ENCODE measurements around the gene GRIA3.

Gene GRIA3

GRCh38 chrX:123201720-123202119 is 17.6 kb downstream of the GRIA3 start:
- DNase-seq: no peak

- DNase-seq: no peak
These were observed 18.4 kb downstream of the GRIA3 start for GRCh38 chrX:123202523-123202922.

DNA sequence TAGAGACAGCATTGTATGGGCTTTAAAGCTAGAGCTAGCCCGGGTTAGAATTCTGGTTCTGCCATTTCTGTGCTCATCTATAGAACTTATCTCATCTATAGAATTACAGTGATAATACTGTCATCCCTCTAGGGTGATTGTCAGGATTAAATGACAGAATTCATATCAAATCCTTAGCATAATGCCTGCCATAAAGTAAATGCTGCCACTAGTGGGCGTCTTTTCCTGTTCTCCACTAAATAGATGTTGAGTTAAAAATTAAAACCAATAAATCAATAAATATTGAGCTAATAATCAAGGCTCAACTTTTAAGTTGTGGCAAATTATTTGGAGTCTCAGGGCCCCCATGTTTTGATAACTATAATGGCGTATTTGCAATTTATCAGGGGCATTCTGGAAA is 19.7 kb downstream of the GRIA3 start:
- DNase-seq: no peak

- no peak for DNase-seq
These were observed 22.1 kb downstream of the GRIA3 start for GRCh38 chrX:123206176-123206575.

DNA sequence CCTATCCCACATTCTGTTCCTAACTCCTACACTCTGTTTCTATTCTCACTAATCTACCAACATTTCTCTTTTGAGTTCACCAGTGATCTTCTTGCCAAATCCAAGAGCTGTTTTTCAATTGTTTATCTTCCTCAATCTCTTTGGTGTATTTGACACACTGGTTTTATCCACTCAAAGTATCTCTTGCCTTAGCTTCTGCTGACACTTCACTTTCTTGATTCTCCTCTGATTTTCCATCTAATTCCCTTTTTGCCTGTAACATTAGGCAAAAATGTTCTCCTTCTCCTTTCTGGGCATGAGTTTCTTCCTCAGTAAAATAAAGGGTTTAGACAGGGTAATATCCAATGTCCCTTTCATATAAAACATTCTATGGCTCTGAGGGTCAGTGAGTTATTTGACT is 26.2 kb downstream of the GRIA3 start:
- no peak for DNase-seq

DNA sequence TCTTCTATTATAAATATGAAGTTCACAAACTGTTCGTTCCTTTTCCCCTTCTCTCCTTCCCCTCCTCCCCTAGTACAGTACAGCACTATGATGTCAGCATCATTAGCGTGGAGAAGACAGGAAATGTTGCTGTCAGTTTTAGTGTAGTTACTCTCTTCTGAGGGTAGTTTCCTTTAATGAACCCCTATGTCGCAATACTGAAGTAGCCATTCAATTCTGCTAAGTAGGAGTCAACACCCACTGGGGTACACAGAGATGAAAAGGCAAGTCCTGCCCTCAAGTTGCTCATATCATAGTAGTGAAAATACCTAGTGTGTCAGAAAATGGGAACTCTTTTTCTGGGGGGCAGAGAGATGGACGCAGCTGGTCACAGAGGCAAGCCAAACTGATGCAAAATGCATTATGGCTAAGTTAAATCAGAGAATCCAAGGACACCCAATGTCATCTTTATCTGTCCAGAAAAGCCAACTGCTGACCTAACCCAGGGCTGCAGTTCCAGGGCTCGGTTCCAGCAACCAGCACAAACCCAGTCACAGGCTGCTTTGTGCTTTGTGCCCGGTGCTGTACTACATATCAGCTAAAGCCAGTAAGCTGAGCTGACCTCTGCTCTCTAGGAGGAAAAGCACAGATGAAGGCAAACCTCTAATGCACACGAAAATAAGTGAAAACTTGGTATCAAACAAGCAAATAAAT is 31.5 kb downstream of the GRIA3 start:
- DNase-seq: no peak

DNA sequence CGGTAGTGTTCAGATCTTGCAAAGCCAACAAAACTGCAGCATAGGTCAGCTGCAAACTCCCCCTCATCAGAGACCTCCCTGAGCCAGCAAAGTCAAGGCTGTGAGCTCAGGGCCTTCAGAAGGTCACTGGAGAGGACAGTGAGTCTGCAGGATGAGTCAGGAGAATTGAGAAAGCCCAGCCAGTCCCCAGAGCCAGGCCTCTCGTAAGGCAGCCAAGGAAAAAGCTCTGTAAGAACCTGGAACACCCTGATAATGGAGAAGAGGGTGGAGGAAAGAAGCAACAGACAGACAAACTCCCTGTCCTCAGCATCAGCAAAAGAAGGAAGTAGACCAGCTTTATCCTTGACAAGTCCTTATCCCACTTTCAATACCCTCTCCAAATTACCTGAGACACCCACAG is 33.0 kb downstream of the GRIA3 start:
- no peak for DNase-seq

- no peak for DNase-seq
These were observed 33.6 kb downstream of the GRIA3 start for GRCh38 chrX:123217728-123218127.

- DNase-seq: no peak
These were observed 35.8 kb downstream of the GRIA3 start for GRCh38 chrX:123219916-123220315.

DNA sequence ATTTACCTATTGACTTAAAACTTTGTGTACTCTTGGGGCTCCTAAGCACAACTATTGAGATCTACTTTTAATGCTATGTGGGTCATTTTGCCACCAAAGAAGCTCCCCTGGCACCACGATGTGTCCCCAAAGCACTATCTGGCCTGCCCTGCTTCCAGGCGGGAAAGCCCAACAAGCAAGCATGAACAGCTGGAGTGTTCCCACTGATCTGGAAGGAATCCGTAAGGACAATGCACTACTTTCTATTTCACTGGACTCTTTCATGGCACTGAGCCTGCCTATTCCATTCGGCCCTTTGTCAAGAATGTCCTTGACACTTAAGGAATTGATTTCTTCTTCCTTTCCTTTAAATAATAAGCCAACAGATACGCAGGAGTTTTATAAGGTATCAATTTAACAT is 38.8 kb downstream of the GRIA3 start:
- no peak for DNase-seq

- no peak for DNase-seq
These were observed 39.3 kb downstream of the GRIA3 start for GRCh38 chrX:123223409-123223808.

DNA sequence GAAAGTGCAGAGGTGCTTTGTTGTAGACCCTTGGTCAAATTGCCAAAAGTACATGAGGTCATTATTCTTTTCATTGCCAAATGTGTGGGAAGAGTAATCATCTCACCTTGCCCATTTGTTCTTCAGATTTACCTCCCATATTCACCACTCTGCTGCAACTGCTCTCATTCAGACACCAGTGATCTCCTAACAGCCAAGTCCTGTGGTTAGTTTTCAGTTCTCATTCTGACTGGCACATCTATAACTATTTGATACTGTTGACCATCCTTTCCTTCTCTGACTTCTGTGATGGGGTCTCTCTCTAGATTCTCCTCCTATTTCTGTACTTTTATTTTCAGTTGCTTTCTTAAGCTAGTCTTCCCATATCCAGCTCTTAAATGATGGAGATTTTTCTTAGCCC is 39.8 kb downstream of the GRIA3 start:
- no peak for DNase-seq

DNA sequence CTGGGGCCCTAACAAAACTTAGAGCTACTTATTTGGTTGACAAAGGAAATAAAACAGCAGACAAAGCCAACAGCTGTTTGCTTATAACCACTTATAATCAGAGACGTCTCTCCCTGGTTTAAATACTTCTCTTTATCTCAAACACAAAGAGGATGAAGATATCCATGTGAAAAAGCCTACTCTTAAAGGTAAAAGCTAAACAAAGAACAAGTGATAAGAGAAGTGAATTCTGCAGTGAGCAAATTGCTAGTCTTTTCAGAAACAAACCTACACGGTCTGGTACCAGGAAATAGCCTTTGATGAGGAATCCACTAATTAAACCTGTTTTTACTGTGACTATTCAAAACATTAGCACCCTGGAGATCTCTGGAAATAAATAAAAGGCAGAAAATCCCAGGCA is 46.7 kb downstream of the GRIA3 start:
- no peak for DNase-seq

DNA sequence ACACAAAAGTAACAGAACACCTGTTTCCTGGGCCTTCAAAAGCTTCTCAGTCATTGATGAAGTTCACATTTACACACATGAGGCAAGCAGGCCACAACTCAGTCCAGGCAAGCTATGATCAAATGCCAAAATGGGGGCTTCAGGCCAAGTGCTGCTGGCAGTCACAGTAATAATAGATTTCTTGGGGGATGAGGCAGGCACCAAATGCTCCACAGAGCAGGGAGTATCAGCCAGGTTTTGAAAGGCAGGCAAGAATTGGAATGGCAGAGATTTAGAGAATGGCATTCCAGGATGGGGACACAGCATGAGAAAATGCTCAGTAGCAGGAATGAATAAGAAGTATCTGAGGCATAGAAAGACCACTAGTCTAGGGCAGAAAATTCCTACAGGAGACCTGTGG is 52.8 kb downstream of the GRIA3 start:
- no peak for DNase-seq

DNA sequence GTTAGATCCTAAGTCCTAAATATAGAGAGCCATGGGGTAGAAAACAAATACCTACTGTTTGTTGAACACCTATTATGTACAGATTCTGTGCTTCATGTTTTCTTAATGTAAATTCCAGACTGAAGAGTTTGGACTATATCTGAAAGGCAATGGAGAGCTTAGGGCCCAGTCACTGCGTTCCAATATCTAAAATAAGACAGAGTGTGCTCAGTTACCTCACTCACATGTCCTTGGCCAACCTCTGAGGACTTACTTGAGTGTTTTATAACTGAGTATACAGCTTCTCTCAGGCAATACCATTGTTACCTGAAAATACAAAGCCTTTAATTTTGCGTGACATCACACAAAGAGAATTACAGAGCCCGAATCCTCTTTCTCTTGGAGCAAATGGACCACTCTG is 53.2 kb downstream of the GRIA3 start:
- no peak for DNase-seq

- no peak for DNase-seq
These were observed 70.4 kb downstream of the GRIA3 start for GRCh38 chrX:123254457-123254856.

DNA sequence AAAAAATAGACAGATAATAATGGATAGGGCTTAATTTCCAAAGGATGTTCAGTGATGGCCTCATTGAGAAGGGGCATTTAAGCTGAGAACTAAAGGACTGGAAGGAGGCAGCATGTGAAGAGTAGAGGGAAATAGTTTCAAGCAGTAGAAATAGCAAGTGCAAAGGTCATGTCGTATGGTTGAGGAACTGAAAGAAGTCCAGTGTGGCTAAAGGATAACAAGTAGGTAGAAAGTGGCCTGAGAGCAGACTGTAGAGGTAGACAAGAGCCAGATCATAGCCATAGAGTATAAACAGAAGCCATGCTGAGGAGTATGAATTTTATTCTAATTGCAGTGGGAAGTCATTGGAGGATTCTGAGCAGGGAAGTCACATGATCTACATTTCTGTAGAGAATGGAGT is 72.3 kb downstream of the GRIA3 start:
- DNase-seq: no peak

DNA sequence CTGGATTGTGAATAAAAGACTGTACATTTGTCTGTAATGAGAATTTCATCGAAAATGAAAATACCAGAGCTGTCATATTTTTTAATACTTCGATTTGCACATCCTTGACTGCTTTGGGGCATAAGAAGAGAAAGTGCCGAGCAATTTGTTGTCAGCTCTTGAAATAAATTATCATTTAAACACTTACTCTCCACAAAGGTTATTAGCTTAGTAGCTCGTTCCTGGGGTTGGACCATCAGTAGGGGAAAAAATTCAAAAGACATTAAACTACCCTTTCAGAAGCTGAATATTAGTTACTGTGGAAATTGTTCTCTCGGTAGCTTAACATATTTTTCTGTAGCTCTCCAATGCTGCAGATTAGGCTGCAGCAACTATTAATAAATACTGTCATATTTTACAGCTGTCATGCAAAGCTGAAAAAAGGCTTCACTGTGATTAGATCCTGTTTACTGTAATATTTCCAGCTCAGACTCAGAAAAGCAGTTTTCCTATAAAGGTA is 76.9 kb downstream of the GRIA3 start:
- DNase-seq: no peak

DNA sequence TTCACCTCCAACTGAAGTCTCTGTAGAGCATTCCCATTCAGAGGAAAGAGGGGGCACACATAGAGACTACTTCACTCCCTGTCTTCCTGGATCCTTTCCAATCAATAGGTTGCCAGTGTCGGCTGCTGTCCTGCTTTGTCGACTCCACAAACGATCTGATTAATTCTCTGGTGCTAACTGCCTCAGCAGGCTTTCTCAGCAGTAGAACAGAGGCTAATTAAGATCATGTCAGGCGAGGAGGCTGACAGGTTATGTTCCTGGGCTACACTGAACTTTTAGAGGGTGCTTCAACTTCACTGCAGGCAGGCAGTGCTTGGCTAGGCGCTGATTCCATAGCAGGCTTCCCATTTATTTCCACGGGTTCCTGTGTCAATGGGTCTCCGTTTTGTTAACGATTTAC is 79.2 kb downstream of the GRIA3 start:
- no peak for DNase-seq

- DNase-seq: no peak
These were observed 79.7 kb downstream of the GRIA3 start for GRCh38 chrX:123263747-123264146.

DNA sequence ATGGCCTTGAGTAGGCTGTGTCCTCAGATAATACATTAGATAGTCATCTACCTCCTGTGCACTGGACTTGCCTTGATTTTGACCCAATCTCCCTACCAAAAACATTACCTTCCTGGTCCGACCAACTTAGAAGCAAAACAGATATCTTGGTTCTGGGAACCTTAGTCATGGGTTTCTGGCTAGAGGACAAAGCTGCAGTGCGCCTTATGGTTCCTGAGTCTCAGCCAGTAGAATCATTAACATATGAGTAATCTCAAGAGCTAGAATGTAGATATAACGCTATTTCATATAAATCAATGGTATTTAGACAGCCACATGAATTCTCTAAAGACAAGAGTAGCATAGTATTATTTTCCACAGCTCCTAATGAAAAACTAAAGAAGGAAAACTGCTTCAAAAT is 83.1 kb downstream of the GRIA3 start:
- DNase-seq: no peak

DNA sequence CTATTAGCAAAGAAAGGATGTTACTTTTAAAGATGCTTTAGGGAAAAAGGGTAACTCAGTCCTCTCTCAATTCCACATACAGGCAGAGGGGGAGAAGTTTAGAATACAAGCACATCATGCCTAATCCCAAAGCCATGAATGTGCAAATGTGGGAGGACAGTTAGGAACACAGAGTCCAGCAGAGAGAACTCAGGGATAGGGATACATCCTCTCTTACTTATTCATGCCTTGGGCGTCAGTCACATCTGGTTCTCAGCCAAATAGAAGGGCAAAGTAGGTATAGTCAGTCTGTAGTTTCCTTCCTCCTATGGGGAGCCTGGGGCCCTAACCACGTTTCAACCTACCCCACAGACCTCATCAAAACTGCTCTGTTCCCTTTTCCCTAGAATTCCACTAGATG is 87.8 kb downstream of the GRIA3 start:
- DNase-seq: no peak

- DNase-seq: no peak
These were observed 88.6 kb downstream of the GRIA3 start for GRCh38 chrX:123272630-123273029.

DNA sequence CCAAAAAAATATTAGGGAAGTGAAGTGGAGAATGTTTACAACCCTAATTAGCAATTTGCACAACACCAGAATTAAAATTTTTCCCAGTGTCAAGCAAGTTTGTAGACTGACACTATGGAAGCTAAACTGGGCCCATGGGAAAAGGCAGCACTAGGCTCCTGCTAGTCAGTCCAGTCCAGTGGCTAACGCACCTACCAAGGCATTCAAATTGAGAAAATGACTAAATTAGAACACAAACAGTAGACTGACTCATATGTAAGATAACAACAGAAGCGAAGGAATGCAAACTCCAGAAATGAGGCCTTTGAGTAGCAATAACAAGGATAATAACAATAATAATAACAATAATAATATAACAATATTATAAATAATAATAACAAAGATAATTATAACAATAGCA is 90.7 kb downstream of the GRIA3 start:
- DNase-seq: no peak

DNA sequence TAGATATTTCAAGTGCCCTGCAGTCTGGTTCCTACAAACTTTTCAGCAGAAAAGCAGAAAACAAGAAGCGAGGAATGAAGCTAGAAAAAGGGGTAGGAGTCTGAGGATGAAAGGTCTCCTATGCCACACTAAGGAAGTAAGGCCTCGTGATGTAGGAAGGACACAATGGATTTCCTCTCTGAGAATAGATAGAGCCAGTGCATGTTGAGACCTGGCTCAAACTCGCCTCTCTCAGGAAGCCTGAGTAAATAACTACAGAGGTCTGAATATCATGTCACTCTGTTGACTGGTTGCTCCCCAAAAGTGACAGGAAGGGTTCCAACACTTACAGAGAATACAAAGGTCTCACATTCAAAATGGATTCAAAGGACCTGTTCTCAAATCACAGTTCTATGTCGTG is 93.3 kb downstream of the GRIA3 start:
- no peak for DNase-seq

GRCh38 chrX:123277821-123278220 is 93.7 kb downstream of the GRIA3 start:
- no peak for DNase-seq
